Measurements from ENCODE around the gene SF3B5.
A peak's percentile ranks its signal among the peaks of the same experiment; 100 is the strongest.
"Not testable (repeated sequence)": the region's sequence is repeated elsewhere in the genome, so short reads cannot be mapped to it uniquely, and the experiment has no call there.

Gene SF3B5

DNA sequence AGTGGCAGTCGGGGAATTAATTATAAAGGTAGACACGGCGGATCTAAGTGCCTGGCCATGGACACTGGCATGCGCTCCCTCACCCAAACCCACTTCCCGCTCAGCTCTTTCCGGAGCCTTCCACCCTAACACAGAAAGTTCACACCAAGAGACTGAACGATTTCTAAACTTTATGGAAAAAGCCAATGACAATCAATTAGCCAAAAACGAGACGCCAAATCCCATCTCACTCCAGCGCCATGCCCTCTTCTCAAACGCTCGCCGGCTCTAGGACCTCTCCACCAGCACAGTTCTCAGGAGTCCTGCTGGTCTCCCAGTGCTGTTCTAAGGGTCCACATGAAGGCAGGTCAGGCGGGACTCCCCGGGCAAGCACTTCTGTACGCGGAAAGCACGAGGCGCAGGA lies 641 bp downstream of the SF3B5 start:
- no peak for DNase-seq (ENCODE audit: low read depth)
- TF ChIP-seq, protein P1, sequence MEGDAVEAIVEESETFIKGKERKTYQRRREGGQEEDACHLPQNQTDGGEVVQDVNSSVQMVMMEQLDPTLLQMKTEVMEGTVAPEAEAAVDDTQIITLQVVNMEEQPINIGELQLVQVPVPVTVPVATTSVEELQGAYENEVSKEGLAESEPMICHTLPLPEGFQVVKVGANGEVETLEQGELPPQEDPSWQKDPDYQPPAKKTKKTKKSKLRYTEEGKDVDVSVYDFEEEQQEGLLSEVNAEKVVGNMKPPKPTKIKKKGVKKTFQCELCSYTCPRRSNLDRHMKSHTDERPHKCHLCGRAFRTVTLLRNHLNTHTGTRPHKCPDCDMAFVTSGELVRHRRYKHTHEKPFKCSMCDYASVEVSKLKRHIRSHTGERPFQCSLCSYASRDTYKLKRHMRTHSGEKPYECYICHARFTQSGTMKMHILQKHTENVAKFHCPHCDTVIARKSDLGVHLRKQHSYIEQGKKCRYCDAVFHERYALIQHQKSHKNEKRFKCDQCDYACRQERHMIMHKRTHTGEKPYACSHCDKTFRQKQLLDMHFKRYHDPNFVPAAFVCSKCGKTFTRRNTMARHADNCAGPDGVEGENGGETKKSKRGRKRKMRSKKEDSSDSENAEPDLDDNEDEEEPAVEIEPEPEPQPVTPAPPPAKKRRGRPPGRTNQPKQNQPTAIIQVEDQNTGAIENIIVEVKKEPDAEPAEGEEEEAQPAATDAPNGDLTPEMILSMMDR (IDR thresholded peaks at IDR 0.05; ENCODE audit: insufficient read depth, low read depth, low read length, missing control alignments) = no peak
- H3K4me3 ChIP-seq (ENCODE audit: low read depth, low read length) = peak overlapping the region; percentile 67

DNA sequence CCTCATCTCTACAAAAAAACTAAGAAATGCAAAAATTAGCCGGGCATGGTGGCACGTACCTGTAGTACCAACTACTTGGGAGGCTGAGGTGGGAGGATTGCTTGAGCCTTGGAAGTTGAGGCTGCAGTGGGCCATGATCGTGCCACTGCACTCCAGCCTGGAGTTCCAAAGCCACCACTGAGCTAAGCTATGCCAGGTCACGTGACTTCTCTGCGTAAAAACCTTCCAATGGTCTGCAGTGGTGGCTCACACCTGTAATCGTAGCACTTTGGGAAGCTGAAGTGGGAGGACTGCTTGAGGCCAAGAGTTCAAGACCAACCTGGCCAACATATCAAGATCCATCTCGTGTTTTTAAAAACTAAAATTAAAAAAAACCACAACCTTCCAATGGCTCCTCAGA lies 1.7 kb downstream of the SF3B5 start:
- H3K4me3 ChIP-seq (ENCODE audit: low read depth, low read length) = peak overlapping the region; percentile 67
- no peak for DNase-seq (ENCODE audit: low read depth)
- TF ChIP-seq, protein P1 (IDR thresholded peaks at IDR 0.05; ENCODE audit: insufficient read depth, low read depth, low read length, missing control alignments) = no peak

DNA sequence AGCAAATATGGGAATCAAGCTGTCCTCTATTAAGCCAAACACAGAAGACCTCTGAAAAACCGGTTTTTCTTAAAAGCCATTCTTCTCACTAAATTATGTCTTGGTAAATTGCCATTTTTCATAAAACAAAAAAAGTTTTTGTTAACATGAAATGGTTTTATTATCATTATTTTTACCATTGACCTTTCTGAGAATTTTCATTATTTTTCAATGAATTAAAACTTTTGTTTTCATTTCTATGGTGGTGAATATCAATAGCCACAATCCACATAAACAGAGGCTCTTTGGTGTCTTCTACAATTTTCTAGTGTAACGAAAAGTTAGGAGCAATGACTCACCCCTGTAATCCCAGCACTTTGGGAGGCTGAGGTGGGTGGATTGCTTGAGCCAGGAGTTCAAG lies 2.1 kb downstream of the SF3B5 start:
- DNase-seq (ENCODE audit: low read depth) = no peak
- no peak overlapping the region for H3K4me3 ChIP-seq (ENCODE audit: low read depth, low read length)
- TF ChIP-seq, protein P1 (IDR thresholded peaks at IDR 0.05; ENCODE audit: insufficient read depth, low read depth, low read length, missing control alignments) = no peak

DNA sequence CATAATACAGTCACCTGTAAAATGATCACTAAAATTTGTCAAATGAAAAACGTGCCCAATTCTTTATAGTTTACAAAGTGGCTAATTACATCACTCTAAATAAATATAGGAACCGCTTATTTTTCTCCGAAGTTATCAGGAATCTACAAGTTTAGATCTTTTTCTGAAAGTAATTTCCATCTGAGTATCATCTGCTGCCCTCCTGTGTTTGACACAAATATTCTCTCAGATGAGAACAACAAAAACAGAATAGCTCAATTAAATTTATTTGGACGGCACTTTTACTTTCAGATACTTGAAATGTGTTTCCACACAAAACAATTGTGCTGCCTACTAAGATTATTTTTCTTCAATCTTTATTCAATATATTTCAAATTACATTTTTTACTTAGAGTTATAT lies 5.0 kb downstream of the SF3B5 start:
- TF ChIP-seq, protein P1 (IDR thresholded peaks at IDR 0.05; ENCODE audit: insufficient read depth, low read depth, low read length, missing control alignments) = no peak
- no peak for DNase-seq (ENCODE audit: low read depth)
- no peak overlapping the region for H3K4me3 ChIP-seq (ENCODE audit: low read depth, low read length)

DNA sequence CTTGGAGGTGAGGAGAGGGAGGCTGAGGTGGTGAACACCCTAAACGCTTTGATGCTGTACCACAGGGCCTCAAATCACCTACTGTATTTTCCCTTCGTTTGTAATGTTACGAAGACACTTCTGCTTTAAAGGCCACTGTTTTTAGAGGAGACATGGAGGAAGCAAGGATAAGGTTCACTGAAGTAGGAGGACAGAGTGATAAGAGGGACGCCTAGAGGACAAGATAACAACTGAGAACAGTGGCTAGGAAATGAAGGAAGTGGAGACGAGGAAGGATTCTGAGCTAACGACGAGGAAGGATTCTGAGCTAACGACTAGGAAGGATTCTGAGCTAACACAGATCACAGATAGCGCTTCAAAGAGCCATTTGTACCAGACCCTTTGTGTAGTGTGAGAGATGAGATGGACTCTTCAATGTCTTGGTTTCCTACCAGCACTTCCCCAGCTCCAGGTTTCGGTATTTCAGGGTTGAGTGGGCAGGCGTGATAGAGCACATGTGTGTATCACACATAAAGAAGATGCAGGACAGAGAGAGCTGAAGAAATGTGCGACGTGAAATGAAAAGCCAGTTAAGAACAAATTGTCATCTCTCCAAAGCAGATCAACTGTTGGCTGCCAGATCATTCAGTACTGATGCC lies 7.5 kb downstream of the SF3B5 start:
- no peak overlapping the region for H3K4me3 ChIP-seq (ENCODE audit: low read depth, low read length)
- TF ChIP-seq, protein P1 (IDR thresholded peaks at IDR 0.05; ENCODE audit: insufficient read depth, low read depth, low read length, missing control alignments) = no peak
- no peak for DNase-seq (ENCODE audit: low read depth)

DNA sequence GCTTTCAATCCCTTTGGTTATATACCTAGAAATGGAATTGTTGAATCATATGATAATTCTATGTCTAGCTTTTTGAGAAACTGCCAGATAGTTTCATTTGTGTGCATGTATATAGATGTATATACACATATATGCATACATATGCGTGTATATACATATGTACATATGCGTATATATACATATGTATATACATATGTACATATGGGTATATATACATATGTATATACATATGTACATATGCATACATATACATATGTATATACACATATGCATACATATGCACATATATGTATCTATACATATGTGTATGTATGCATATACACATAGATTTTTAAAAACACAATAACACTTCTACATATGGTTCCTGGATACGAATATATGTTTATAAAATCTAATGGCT lies 8.4 kb downstream of the SF3B5 start:
- DNase-seq (ENCODE audit: low read depth) = no peak
- TF ChIP-seq, protein P1 (IDR thresholded peaks at IDR 0.05; ENCODE audit: insufficient read depth, low read depth, low read length, missing control alignments) = no peak
- no peak overlapping the region for H3K4me3 ChIP-seq (ENCODE audit: low read depth, low read length)

DNA sequence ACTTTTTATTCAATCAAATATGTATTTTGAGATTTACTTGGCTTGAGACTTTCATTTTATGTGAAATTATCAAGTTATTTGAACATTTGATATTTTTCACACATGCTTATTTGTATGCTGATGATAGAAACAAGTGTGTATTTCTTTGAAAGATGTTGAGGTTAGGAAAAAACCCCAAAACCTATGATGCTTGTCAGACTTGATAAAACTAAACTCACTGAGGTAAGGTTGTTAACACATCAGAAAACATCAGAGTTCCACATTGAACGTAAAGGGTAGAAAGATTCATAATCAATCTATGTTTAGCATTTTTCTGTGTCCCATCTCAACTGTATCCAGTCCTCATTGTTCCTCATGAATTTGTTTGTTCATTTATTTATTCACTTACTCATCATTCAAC lies 12.2 kb downstream of the SF3B5 start:
- TF ChIP-seq, protein P1 (IDR thresholded peaks at IDR 0.05; ENCODE audit: insufficient read depth, low read depth, low read length, missing control alignments) = no peak
- H3K4me3 ChIP-seq (ENCODE audit: low read depth, low read length) = no peak overlapping the region
- DNase-seq (ENCODE audit: low read depth) = peak; percentile 39

DNA sequence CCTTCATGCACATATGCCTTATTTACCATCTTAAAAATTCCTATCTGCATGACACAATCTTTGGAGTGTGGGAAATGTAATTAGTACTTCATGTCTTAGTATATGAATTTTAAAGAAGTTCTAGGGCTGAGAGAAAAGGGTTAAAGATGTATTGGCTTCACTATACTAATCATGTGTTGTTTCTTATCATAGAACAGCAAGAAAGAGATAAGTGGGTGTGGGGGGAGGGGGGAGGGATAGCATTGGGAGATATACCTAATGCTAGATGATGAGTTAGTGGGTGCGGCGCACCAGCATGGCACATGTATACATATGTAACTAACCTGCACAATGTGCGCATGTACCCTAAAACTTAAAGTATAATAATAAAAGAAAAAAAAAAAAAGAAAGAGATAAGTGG lies 13.0 kb downstream of the SF3B5 start:
- DNase-seq (ENCODE audit: low read depth); H3K4me3 ChIP-seq (ENCODE audit: low read depth, low read length): not testable (repeated sequence)

All from GM12865 (cell line).